Activated CD4-positive, alpha-beta T cell treated with anti-CD3 and anti-CD28 coated beads for 4 hours (primary cell): ENCODE measurements around the gene CCDC88C.
A peak's percentile ranks its signal among the peaks of the same experiment; 100 is the strongest.

Source experiments
- DNase-seq, 2 donors: peaks; one replicate each; pipeline ENCODE4 v3.0.0-alpha.2; 2020

Gene CCDC88C

GRCh38 chr14:91397965-91398591 is 19.5 kb downstream of the CCDC88C start:
- no peak for DNase-seq

GRCh38 chr14:91396959-91397815 is 20.4 kb downstream of the CCDC88C start:
- peak; percentile 38 to 53 for DNase-seq

- DNase-seq, result no peak
Measured at GRCh38 chr14:91396013-91396660, 21.5 kb downstream of the CCDC88C start.

GRCh38 chr14:91395466-91395865 is 22.2 kb downstream of the CCDC88C start:
- DNase-seq, result no peak

GRCh38 chr14:91394105-91395081 is 23.2 kb downstream of the CCDC88C start:
- no peak for DNase-seq

- no peak for DNase-seq
Measured at GRCh38 chr14:91392623-91393303, 24.9 kb downstream of the CCDC88C start.

GRCh38 chr14:91390165-91390778 is 27.3 kb downstream of the CCDC88C start:
- no peak for DNase-seq

- DNase-seq, result no peak
Measured at GRCh38 chr14:91389150-91389549, 28.5 kb downstream of the CCDC88C start.

GRCh38 chr14:91388551-91388975 is 29.1 kb downstream of the CCDC88C start:
- peak; percentile 47 to 57 for DNase-seq

- DNase-seq, result no peak
Measured at GRCh38 chr14:91387951-91388381, 29.7 kb downstream of the CCDC88C start.

- no peak for DNase-seq
Measured at GRCh38 chr14:91387169-91387835, 30.3 kb downstream of the CCDC88C start.

GRCh38 chr14:91385697-91386096 is 31.9 kb downstream of the CCDC88C start:
- no peak for DNase-seq

- DNase-seq, result no peak
Measured at GRCh38 chr14:91385224-91385623, 32.4 kb downstream of the CCDC88C start.

GRCh38 chr14:91383439-91383838 is 34.2 kb downstream of the CCDC88C start:
- no peak for DNase-seq

GRCh38 chr14:91381801-91382670 is 35.6 kb downstream of the CCDC88C start:
- no peak for DNase-seq

- no peak for DNase-seq
Measured at GRCh38 chr14:91380610-91381371, 36.8 kb downstream of the CCDC88C start.

- no peak for DNase-seq
Measured at GRCh38 chr14:91380123-91380522, 37.5 kb downstream of the CCDC88C start.

GRCh38 chr14:91379579-91379932 is 38.1 kb downstream of the CCDC88C start:
- no peak for DNase-seq
